ENCODE results near the gene ALKBH5. TPM values are rescaled to one million over a fixed set of nuclear protein-coding genes. Genes with fewer than 3 reads are reported as not detected.
A peak's percentile ranks its signal among the peaks of the same experiment; 100 is the strongest.

Gene ALKBH5
- total RNA-seq, 2 donors from 2014 or later, result 79.5 to 176 TPM

GRCh38 chr17:18151290-18151689 is 32.3 kb upstream of the ALKBH5 start:
- Mint-ChIP-seq H3K36me3 (no peaks in the 10 kb centered on the region), H3K27ac (no peak overlapping the region), H3K9me3 (no peaks in the 10 kb centered on the region)
- no peak for ATAC-seq
- no peak for DNase-seq (ENCODE audit: low spot score in 2 of 2)

GRCh38 chr17:18155179-18155578 is 28.4 kb upstream of the ALKBH5 start:
- H3K9me3 Mint-ChIP-seq, result no peaks in the 10 kb centered on the region
- no peak overlapping the region for H3K27ac Mint-ChIP-seq
- DNase-seq (ENCODE audit: low spot score in 2 of 2) (no peak), ATAC-seq (no peak)
- no peaks in the 10 kb centered on the region for H3K36me3 Mint-ChIP-seq

- H3K27ac Mint-ChIP-seq, result no peak overlapping the region
- no peaks in the 10 kb centered on the region for H3K36me3 Mint-ChIP-seq
- no peak for ATAC-seq
These were observed 27.3 kb upstream of the ALKBH5 start for GRCh38 chr17:18156171-18156975.

GRCh38 chr17:18156976-18157280 is 26.7 kb upstream of the ALKBH5 start:
- Mint-ChIP-seq H3K36me3 (no peaks in the 10 kb centered on the region), H3K9me3 (no peaks in the 10 kb centered on the region), H3K27ac (no peak overlapping the region)
- ATAC-seq (no peak), DNase-seq (ENCODE audit: low spot score in 2 of 2) (no peak)

More at GRCh38 chr17:18156171-18156975, 27.3 kb upstream of the ALKBH5 start:
- DNase-seq (ENCODE audit: low spot score in 2 of 2), result no peak
- no peaks in the 10 kb centered on the region for H3K9me3 Mint-ChIP-seq

- ATAC-seq (no peak), DNase-seq (ENCODE audit: low spot score in 2 of 2) (no peak)
- H3K36me3 Mint-ChIP-seq, result no peaks in the 10 kb centered on the region
- no peaks in the 10 kb centered on the region for H3K9me3 Mint-ChIP-seq
- H3K27ac Mint-ChIP-seq, result peak overlapping the region in 1 of 2 donors; percentile 81
These were observed 26.2 kb upstream of the ALKBH5 start for GRCh38 chr17:18157354-18157985.

DNA sequence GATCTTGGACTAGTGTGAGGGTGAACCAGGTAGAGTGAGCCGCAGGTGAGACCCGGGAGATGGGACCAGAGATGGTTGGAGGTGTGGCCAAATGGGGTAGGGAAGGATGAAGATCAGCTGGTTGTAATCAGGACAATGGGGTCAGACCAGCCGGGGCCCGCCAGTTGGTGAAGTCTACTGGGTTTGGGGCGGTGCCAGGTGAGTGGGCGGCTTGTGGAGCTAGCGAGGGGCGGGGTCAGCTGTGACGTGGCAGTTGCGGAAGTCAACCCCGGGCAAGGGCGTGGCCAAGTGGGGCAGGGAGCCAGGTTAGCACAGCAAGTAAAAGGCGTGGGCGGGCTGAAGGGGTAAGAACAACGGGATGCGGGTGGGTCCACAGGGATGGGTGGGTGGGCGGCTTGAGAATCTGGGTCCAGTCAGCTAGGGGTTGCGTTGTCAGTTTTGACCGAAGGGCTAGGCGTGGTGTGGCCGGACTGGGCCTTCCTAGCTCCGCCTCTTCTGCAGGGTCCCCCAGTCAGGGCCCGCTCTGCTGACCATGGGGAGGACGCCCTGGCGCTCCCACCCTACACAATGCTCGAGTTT is 25.5 kb upstream of the ALKBH5 start:
- Mint-ChIP-seq H3K9me3 (no peaks in the 10 kb centered on the region), H3K36me3 (no peaks in the 10 kb centered on the region), H3K27ac (peak overlapping the region; percentile 73 to 81)
- peak; percentile 87 for ATAC-seq
- DNase-seq (ENCODE audit: low spot score in 2 of 2), result peak; percentile 93 to 96

GRCh38 chr17:18159551-18160120 is 24.0 kb upstream of the ALKBH5 start:
- Mint-ChIP-seq H3K36me3 (no peaks in the 10 kb centered on the region), H3K27ac (peak overlapping the region in 1 of 2 donors; percentile 67), H3K9me3 (no peaks in the 10 kb centered on the region)
- no peak for ATAC-seq
- DNase-seq (ENCODE audit: low spot score in 2 of 2), result no peak

DNA sequence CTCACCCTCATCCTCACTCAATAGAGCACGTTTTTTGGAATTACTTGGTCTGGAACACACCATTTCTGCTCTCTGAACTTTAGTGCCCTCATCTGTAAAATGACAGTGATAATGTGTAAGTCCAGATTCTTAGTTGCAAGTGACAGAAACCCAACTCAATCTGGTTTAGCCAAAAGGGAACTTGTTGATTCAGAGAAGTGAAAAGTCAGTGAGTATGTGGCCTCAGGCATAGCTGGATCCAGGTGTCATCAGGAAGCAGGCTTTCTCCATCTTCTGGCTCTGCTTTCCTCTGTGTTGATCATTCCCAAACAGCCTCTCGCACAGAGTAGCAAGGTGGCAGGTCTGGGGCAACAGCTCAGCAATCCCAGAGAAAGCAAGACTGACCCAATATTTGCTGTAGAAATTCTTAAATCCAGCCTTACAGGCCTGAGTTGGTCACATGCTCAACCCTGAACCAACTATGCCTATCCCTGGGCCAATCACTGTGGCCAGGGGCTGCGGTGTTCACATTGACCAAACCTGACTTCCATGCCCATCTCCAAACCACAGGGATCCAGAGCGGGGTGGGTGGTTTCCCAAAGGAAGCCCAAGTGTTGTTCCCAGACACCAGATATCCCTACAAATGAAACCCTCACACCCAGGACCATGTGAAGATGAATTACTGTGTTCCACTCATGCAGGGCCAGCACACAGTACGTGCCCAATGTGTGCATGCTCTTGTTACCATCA is 23.3 kb upstream of the ALKBH5 start:
- DNase-seq (ENCODE audit: low spot score in 2 of 2) (no peak), ATAC-seq (no peak)
- H3K27ac Mint-ChIP-seq, result peak overlapping the region in 1 of 2 donors; percentile 19
- H3K36me3 Mint-ChIP-seq, result no peaks in the 10 kb centered on the region
- H3K9me3 Mint-ChIP-seq, result no peaks in the 10 kb centered on the region

- DNase-seq (ENCODE audit: low spot score in 2 of 2), result no peak
These were observed 22.2 kb upstream of the ALKBH5 start for GRCh38 chr17:18161207-18162145.

DNA sequence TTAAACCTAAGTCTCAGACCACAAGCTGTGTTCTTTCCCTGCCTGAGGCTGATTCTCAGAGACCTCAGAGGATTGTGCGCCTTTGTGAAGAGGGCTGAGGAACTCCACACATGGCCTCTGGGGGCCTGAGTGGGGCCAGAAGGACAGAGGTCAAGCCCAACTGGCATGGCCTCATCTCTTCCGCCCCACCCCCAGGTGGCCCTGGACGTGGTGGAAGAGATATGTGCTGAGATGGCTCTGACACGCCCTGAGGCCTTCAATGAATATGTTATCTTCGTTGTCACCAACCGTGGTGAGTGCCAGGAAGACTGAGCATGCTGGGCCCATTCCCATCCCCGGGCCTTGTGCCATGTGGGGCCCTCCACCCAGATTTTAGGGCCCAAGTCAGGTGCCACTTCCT is 20.1 kb upstream of the ALKBH5 start:
- Mint-ChIP-seq H3K27ac (no peak overlapping the region), H3K9me3 (no peaks in the 10 kb centered on the region), H3K36me3 (no peaks in the 10 kb centered on the region)
- no peak for DNase-seq (ENCODE audit: low spot score in 2 of 2)
- no peak for ATAC-seq

More at GRCh38 chr17:18161207-18162145, 22.2 kb upstream of the ALKBH5 start:
- Mint-ChIP-seq H3K36me3 (no peaks in the 10 kb centered on the region), H3K9me3 (no peaks in the 10 kb centered on the region), H3K27ac (peak overlapping the region in 1 of 2 donors; percentile 19)
- ATAC-seq, result no peak

DNA sequence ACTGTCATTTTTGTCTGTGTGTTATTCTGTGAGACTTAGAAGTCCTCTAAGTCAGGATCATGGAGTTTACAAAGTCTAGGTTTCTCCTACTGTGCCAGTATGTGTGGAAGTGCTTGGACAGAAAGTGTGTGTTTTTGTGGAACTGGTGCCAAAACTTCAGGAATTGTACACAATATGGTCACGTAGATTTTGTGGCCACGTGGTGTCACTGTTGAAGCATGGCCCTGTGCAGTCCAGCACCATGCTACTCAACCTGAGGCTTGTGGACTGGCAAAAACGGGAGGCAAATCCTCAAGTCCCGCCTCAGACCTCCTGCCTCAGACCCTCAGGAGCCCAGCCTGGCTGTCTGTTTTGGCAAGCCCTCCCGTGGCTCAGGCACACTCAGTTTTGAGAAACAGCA is 16.7 kb upstream of the ALKBH5 start:
- H3K36me3 Mint-ChIP-seq, result no peaks in the 10 kb centered on the region
- no peak for DNase-seq (ENCODE audit: low spot score in 2 of 2)
- H3K9me3 Mint-ChIP-seq, result no peaks in the 10 kb centered on the region
- peak overlapping the region in 1 of 2 donors; percentile 53 for H3K27ac Mint-ChIP-seq
- no peak for ATAC-seq

DNA sequence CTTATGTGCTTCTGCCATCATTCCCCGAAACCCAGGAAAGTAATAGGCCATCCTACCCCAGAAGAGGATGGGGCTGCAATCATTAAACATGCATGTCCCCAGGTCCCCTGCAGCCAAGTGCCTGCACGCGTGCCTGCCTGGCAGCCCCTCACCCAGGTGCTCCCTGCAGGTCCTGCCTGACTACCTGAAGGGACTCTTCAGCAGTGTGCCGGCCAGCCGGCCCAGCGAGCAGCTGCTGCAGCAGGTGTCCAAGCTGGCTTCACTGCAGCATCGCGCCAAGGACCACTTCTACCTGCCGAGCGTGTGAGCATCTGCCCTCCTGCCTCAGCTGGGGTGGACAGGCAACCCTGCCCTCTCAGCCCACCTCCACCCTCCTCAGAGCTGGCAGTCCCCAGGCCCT is 16.2 kb upstream of the ALKBH5 start:
- H3K27ac Mint-ChIP-seq, result no peak overlapping the region
- ATAC-seq, result no peak

DNA sequence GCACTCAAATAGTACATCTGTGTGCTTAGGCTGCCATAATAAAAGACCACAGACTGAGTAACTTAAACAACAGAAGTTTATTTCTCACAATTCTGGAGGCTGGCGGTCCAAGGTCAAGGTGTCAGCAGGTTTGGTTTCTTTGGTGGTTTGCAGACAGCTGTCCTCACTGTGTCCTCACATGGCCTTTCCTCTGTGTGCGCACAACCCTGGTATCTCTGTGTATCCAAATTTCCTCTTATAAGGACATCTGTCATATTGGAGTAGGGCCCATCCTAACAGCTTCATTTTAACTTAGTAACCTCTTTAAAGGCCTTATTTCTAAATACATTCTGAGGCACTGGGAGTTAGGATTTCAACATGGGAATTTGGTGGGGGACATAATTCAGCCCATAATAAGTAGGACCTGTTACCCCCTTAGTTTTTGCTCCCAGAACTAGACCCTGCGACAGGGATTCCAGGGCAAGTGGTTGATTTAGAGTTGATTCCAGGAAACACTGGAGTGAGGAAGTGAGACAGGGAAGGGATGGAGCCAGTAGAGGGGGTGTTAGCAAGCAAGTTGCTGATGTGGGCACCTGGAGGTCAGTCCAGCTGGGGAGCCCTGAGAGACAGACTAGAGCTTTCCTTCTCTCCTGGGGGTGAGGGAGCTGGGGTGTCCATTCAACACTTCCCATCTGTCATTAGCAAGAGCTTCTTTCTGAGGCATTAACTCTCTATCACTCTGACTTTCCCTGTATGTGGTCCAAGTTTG is 10.9 kb upstream of the ALKBH5 start:
- H3K36me3 Mint-ChIP-seq, result no peaks in the 10 kb centered on the region

More for the DNA sequence above, 16.2 kb upstream of the ALKBH5 start:
- no peaks in the 10 kb centered on the region for H3K9me3 Mint-ChIP-seq
- no peak for DNase-seq (ENCODE audit: low spot score in 2 of 2)
- H3K36me3 Mint-ChIP-seq, result no peaks in the 10 kb centered on the region

DNA sequence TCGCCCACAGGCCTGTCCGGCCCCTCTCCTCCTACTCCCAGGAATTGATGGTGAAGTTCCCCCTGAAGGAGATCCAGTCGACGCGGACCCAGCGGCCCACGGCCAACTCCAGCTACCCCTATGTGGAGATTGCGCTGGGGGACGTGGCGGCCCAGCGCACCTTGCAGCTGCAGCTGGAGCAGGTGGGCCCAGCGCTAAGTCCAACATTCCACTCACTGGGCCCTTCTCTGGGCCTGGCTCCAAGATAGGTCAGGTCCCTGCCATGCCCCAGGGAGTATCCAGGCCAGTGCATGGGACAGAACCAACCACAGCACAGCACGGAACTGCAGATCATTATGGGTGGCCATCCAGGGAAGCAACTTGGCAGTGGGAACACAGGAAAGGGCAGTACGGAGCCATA is 9.9 kb upstream of the ALKBH5 start:
- peak overlapping the region; percentile 45 to 48 for H3K27ac Mint-ChIP-seq
- H3K9me3 Mint-ChIP-seq, result no peaks in the 10 kb centered on the region
- no peak for DNase-seq (ENCODE audit: low spot score in 2 of 2)
- no peaks in the 10 kb centered on the region for H3K36me3 Mint-ChIP-seq
- ATAC-seq, result no peak

More for the DNA sequence above, 10.9 kb upstream of the ALKBH5 start:
- H3K27ac Mint-ChIP-seq, result no peak overlapping the region
- DNase-seq (ENCODE audit: low spot score in 2 of 2) (no peak), ATAC-seq (no peak)
- H3K9me3 Mint-ChIP-seq, result no peaks in the 10 kb centered on the region

DNA sequence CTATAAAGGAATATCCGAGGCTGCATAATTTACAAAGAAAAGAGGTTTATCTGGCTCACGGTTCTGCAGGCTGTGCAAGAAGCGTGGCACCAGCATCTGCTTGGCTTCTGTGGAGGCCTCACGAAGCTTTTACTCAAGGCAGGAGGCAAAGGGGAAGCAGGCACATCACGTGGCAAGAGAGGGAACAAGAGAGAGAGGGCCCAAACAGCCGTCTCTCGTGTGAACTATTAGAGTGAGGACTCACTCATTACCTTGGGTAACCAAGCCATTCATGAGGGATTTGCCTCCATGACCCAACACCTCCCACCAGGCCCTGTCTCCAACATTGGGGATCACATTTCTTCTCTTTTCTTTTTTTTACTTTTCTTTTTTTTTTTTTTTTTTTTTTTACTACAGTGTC is 7.5 kb upstream of the ALKBH5 start:
- peak overlapping the region in 1 of 2 donors; percentile 37 for H3K27ac Mint-ChIP-seq
- no peak for DNase-seq (ENCODE audit: low spot score in 2 of 2)
- no peak for ATAC-seq
- H3K9me3 Mint-ChIP-seq, result no peaks in the 10 kb centered on the region
- H3K36me3 Mint-ChIP-seq, result no peaks in the 10 kb centered on the region

All from activated naive CD4-positive, alpha-beta T cell treated with anti-CD3 and anti-CD28 coated beads, Interleukin-2, amount 50 U/mL, for 72 hours (primary cell).